Nephron progenitor cell (in vitro differentiated cells): ENCODE results near the gene SRSF3.
"Not testable (repeated sequence)": the region's sequence is repeated elsewhere in the genome, so short reads cannot be mapped to it uniquely, and the experiment has no call there.

Experiments
- DNase-seq: peaks from one replicate; pipeline ENCODE4 v3.0.0; 2021
- H3K27ac Mint-ChIP-seq: 2 replicates; pipeline ENCODE4 v1.8.0; 2021; ENCODE audit warnings: mild to moderate bottlenecking, moderate library complexity, mixed read lengths
- H3K27me3 Mint-ChIP-seq: 2 replicates; pipeline ENCODE4 v1.8.0; 2021; ENCODE audit warnings: mild to moderate bottlenecking, low read depth, mixed read lengths; ENCODE audit not compliant: poor library complexity
- H3K36me3 Mint-ChIP-seq: 2 replicates; pipeline ENCODE4 v1.8.0; 2021; ENCODE audit warnings: low read depth, mixed read lengths
- H3K4me1 Mint-ChIP-seq: 2 replicates; pipeline ENCODE4 v1.8.0; 2021; ENCODE audit warnings: mixed read lengths
- H3K4me3 Mint-ChIP-seq: 2 replicates; pipeline ENCODE4 v1.8.0; 2021; ENCODE audit warnings: mild to moderate bottlenecking, moderate library complexity, mixed read lengths
- H3K9me3 Mint-ChIP-seq: 2 replicates; pipeline ENCODE4 v1.8.0; 2021; ENCODE audit warnings: mild to moderate bottlenecking, moderate library complexity, mixed read lengths
- TF ChIP-seq, protein P1 (sequence below): fragments of 200-600 bp; sonication (generic); IDR thresholded peaks from 2 replicates; pipeline ENCODE4 v1.5.0; 2021; ENCODE audit warnings: antibody characterized with exemption

SRSF3 gene

DNA sequence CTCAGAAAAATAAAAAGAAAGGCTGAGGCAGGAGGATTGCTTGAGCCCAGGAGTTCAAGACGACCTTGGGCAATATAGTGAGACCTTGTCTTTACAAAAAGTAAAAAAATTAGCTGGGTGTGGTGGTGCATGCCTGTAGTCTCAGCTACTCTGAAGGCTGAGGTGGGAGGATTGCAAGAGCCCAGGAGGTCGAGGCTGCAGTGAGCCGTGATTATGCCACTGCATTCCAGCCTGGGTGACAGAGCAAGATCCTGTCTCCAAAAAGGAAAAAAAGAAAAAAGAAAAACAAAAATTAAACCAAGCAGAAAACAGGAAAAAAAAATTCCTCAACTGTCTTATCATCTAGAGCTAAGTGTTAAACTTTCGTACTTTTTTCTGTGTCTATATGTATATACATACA is 12.4 kb upstream of the SRSF3 start:
- TF ChIP-seq, protein P1, sequence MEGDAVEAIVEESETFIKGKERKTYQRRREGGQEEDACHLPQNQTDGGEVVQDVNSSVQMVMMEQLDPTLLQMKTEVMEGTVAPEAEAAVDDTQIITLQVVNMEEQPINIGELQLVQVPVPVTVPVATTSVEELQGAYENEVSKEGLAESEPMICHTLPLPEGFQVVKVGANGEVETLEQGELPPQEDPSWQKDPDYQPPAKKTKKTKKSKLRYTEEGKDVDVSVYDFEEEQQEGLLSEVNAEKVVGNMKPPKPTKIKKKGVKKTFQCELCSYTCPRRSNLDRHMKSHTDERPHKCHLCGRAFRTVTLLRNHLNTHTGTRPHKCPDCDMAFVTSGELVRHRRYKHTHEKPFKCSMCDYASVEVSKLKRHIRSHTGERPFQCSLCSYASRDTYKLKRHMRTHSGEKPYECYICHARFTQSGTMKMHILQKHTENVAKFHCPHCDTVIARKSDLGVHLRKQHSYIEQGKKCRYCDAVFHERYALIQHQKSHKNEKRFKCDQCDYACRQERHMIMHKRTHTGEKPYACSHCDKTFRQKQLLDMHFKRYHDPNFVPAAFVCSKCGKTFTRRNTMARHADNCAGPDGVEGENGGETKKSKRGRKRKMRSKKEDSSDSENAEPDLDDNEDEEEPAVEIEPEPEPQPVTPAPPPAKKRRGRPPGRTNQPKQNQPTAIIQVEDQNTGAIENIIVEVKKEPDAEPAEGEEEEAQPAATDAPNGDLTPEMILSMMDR = no peak
- DNase-seq = no peak
- Mint-ChIP-seq H3K27ac (no peak overlapping the region), H3K4me1 (peaks cover 20% of the 10 kb centered on the region), H3K4me3 (no peak overlapping the region), H3K27me3 (peaks cover 6% of the 10 kb centered on the region), H3K36me3 (no peaks in the 10 kb centered on the region), H3K9me3 (no peaks in the 10 kb centered on the region)

DNA sequence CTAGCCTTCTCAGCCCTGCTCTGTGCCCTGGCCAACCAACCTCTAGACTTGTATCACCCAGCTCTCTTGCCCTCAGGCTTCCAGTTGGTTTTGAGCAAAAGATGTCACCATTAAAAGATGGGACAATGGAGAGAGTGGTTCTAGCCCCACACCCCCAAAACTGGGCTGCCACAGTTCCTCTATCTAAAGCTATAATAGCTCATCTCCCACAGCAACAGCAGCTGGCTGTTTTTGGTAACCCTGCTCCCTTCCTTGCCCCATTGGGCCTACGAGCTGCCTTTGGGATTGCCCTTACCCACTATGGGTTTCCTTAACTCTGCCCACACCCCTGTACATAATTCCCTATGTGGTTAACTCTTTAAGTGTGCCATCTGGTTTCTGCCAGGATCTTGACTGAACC is 7.6 kb upstream of the SRSF3 start:
- H3K4me3 Mint-ChIP-seq = no peak overlapping the region
- no peak overlapping the region for H3K27ac Mint-ChIP-seq
- H3K27me3 Mint-ChIP-seq = peaks cover 3% of the 10 kb centered on the region
- no peak for DNase-seq
- H3K36me3 Mint-ChIP-seq = no peaks in the 10 kb centered on the region
- TF ChIP-seq, protein P1 = no peak
- no peaks in the 10 kb centered on the region for H3K4me1 Mint-ChIP-seq
- H3K9me3 Mint-ChIP-seq = no peaks in the 10 kb centered on the region

- H3K36me3 Mint-ChIP-seq, H3K27ac Mint-ChIP-seq, H3K9me3 Mint-ChIP-seq, DNase-seq, H3K4me3 Mint-ChIP-seq, H3K27me3 Mint-ChIP-seq: not testable (repeated sequence)
- peaks cover 11% of the 10 kb centered on the region for H3K4me1 Mint-ChIP-seq
Observed at GRCh38 chr6:36589025-36589400, 5.1 kb upstream of the SRSF3 start.

- H3K9me3 Mint-ChIP-seq = peaks cover 5% of the 10 kb centered on the region
- no peak for DNase-seq
- peaks cover 3% of the 10 kb centered on the region for H3K27me3 Mint-ChIP-seq
- TF ChIP-seq, protein P1 = no peak
- no peak overlapping the region for H3K4me3 Mint-ChIP-seq
- H3K27ac Mint-ChIP-seq = no peak overlapping the region
- H3K36me3 Mint-ChIP-seq = peaks cover 13% of the 10 kb centered on the region
- peaks cover 11% of the 10 kb centered on the region for H3K4me1 Mint-ChIP-seq
Observed at GRCh38 chr6:36590237-36590636, 3.9 kb upstream of the SRSF3 start.

DNA sequence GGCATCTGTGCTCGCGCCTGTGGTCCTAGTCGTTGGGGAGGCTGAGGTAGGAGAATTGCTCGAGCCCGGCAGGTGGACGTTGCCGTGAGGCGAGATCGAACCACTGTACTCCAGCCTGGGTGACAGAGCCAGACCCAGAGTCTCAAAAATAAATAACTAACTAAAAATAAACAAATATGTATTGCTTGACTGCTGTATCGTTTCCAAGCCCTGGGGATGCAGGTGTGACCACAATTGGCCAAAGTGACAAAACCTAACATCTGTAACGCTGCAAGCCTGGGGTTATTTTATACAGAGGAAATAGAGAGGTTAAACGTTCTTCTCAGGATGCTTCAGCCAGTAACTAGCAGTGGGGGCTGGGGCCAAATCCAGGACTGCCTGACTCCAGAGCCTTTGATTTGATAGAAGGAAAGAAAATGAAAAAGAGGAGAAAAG is 1.9 kb upstream of the SRSF3 start:
- no peak for DNase-seq
- H3K9me3 Mint-ChIP-seq = peaks cover 5% of the 10 kb centered on the region
- H3K4me1 Mint-ChIP-seq = peaks cover 19% of the 10 kb centered on the region
- H3K27ac Mint-ChIP-seq = peak overlapping the region; percentile 89
- H3K4me3 Mint-ChIP-seq = peak overlapping the region; percentile 70
- peaks cover 6% of the 10 kb centered on the region for H3K27me3 Mint-ChIP-seq
- TF ChIP-seq, protein P1 = no peak
- H3K36me3 Mint-ChIP-seq = peaks cover 32% of the 10 kb centered on the region

DNA sequence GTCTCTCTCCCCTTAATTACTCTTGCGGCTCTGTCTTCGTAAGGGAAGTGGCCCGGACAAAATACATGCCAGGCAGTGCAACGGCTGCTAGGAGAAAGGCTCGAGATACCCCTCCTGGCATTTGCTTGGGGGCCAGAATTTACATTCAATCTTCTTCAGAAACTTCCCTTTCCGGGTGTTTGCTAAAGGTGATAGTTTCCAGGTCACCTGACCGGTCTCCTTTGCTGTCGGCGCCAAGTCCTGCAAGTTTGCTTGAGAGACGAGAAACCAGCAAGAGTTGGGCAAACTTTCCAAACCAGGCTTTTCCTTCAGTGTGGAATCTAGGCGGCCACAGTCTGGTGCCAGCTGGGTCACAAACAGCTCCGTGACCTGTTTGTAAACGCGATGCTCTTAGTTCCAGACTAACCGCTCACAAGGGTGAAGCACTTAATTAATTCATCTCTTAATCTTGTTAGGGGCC is 563 bp upstream of the SRSF3 start:
- peaks cover 33% of the 10 kb centered on the region for H3K4me1 Mint-ChIP-seq
- peaks cover 5% of the 10 kb centered on the region for H3K9me3 Mint-ChIP-seq
- H3K36me3 Mint-ChIP-seq = peaks cover 46% of the 10 kb centered on the region
- TF ChIP-seq, protein P1 = no peak
- DNase-seq = peak; percentile 32
- peak overlapping the region; percentile 99 for H3K4me3 Mint-ChIP-seq
- H3K27me3 Mint-ChIP-seq = peaks cover 8% of the 10 kb centered on the region
- H3K27ac Mint-ChIP-seq = peak overlapping the region; percentile 100
